Sigmoid colon (tissue), 7 donors: ENCODE measurements around the gene PPP1R7. TPM values are rescaled to one million over a fixed set of nuclear protein-coding genes. Genes with fewer than 3 reads are reported as not detected.

Experiments used
- DNase-seq: peaks from one replicate; pipeline ENCODE4 v3.0.0-alpha.2; 2019
- H3K27ac ChIP-seq, 4 donors: fragments of 200-600 bp; sonication (generic); one replicate each; pipeline ENCODE4 v1.5.1; 2016 to 2019; ENCODE audit warnings: mild to moderate bottlenecking in 1 of 4
- H3K27me3 ChIP-seq, 3 donors: fragments of 200-600 bp; sonication (generic); one replicate each; pipeline ENCODE4 v1.5.1; 2019; ENCODE audit warnings: mild to moderate bottlenecking in 1 of 3
- H3K36me3 ChIP-seq, 4 donors: fragments of 200-600 bp; sonication (generic); one replicate each; pipeline ENCODE4 v1.5.1; 2016 to 2019
- H3K4me1 ChIP-seq, 4 donors: fragments of 200-600 bp; sonication (generic); one replicate each; pipeline ENCODE4 v1.5.1; 2017 to 2019
- H3K4me3 ChIP-seq, 4 donors: fragments of 200-600 bp; sonication (generic); one replicate each; pipeline ENCODE4 v1.5.1; 2017 to 2019; ENCODE audit warnings: mild to moderate bottlenecking in 2 of 4, moderate library complexity in 1 of 4
- H3K9me3 ChIP-seq, 4 donors: fragments of 200-600 bp in 3 of 4; sonication (generic) in 3 of 4; one replicate each; pipeline versions ENCODE4 v1.5.1 to v1.6.1; 2013 to 2019
- CTCF ChIP-seq, 4 experiments: fragments of 450-650 bp in 3 of 4; fragments of 200-600 bp in 1 of 4; IDR thresholded peaks; one replicate each; pipeline ENCODE4 v1.5.1; 2016 to 2019; ENCODE audit warnings: antibody characterized with exemption in 4 of 4, mild to moderate bottlenecking in 3 of 4, moderate library complexity in 2 of 4
- EP300 ChIP-seq, 4 donors: sonication (generic); formaldehyde crosslinking; IDR thresholded peaks; one replicate each; pipeline ENCODE4 v1.6.1; 2017; ENCODE audit warnings: antibody characterized with exemption in 4 of 4
- POLR2A ChIP-seq, 2 donors: fragments of 450-650 bp; IDR thresholded peaks; one replicate each; pipeline ENCODE4 v1.6.1; 2016; ENCODE audit warnings: antibody characterized with exemption in 2 of 2, mild to moderate bottlenecking in 2 of 2, moderate library complexity in 2 of 2
- POLR2AphosphoS5 ChIP-seq, 4 donors: sonication (generic); formaldehyde crosslinking; IDR thresholded peaks; one replicate each; pipeline ENCODE4 v1.6.1; 2017; ENCODE audit warnings: antibody characterized with exemption in 4 of 4
- WGBS, 2 donors: extraction: QIAGEN DNeasy Blood & Tissue Kit; methylation state at CpG; one replicate each; pipeline ENCODE4 v1.1.7; 2013; 5-methylcytosine and 5-hydroxymethylcytosine counted together
- intact Hi-C: fragments of 100-400 bp; cut with DNase I; formaldehyde crosslinking; loops from one replicate; pipeline ENCODE4 v1.15.1; 2023
- polyA plus RNA-seq, 3 donors: library from polyadenylated mRNA; stranded (reverse); fragments of 200-250 nt; gene quantifications; one replicate each; pipeline ENCODE4 v1.2.3, GENCODE V29; 2013
- total RNA-seq, 4 donors: library from RNA; depleted of rRNA; stranded (reverse); fragments of >200 nt; gene quantifications; one replicate each; pipeline ENCODE4 v1.1.0, GENCODE V29; 2016
- donor health status: healthy with polysubstance abuse.
- donor health status: Bipolar disorder and iron deficiency.
- donor health status: healthy.

PPP1R7 gene
- total and polyA plus RNA-seq, 7 donors, result 41.3 to 89.7 (median 63.5) TPM

GRCh38 chr2:241116606-241117560 lies 33.4 kb upstream of the PPP1R7 start:
- intact Hi-C loops, result no loop called here
- H3K36me3 ChIP-seq, result no peaks in the 10 kb centered on the region
- no peak overlapping the region for H3K4me3 ChIP-seq
- WGBS, 2 donors, result 93 to 95% methylated on average over 32 of the region's 32 CpGs
- DNase-seq, result peak; percentile 43
- H3K27ac ChIP-seq, result no peak overlapping the region
- H3K27me3 ChIP-seq, result no peaks in the 10 kb centered on the region
- no peaks in the 10 kb centered on the region for H3K9me3 ChIP-seq
- TF ChIP-seq POLR2A (IDR thresholded peaks at IDR 0.05), result no peak
- no peak for TF ChIP-seq EP300 (IDR thresholded peaks at IDR 0.05)
- no peak for TF ChIP-seq POLR2AphosphoS5 (IDR thresholded peaks at IDR 0.05)
- TF ChIP-seq CTCF (IDR thresholded peaks at IDR 0.05), result no peak
- no peaks in the 10 kb centered on the region for H3K4me1 ChIP-seq

DNA sequence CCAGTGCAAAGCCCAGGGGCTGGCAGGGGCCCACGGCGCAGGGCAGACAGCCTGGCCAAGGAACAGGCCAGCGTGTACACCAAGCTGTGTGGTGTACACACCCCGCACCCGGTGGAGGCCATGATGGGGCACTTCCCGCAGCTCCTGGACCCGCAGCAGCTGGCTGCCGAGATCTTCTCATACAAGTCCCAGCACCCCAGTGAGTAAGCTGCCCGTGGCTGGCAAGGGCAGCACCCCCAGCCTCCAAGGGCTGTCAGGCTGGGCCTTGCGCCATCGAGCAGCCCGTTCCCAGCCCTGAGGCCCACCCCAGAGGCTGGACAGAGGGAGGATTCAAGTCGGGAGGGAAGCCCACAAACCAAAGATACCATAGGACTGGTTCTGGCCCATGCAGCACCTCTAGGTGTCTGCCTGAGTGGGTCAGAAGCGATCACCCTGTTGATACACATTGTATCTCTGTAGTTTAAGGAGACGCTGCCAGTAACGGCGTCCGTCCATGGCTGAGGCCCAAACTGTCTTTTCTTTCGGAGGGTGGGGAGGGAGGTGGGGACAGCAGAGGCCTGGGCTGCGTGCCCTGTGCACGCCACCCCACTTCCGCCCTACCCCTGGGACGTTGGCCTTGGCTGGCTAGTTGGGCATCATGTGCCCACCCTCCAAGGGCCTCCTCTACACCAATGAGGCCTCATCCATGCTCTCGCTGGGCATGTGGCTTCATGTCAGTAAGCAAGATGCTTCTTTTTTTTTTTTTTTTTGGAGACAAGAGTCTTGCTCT lies 31.3 kb upstream of the PPP1R7 start:
- peak; percentile 51 for DNase-seq
- H3K9me3 ChIP-seq, result no peaks in the 10 kb centered on the region
- 94 to 96% methylated on average over 24 of the region's 24 CpGs for WGBS, 2 donors
- H3K36me3 ChIP-seq, result no peaks in the 10 kb centered on the region
- intact Hi-C loops, result no loop called here
- H3K4me1 ChIP-seq, result no peaks in the 10 kb centered on the region
- no peaks in the 10 kb centered on the region for H3K27me3 ChIP-seq
- H3K4me3 ChIP-seq, result no peak overlapping the region
- TF ChIP-seq EP300 (IDR thresholded peaks at IDR 0.05) (no peak), CTCF (IDR thresholded peaks at IDR 0.05) (no peak), POLR2A (IDR thresholded peaks at IDR 0.05) (no peak), POLR2AphosphoS5 (IDR thresholded peaks at IDR 0.05) (no peak)
- no peak overlapping the region for H3K27ac ChIP-seq

GRCh38 chr2:241120440-241120839 lies 29.8 kb upstream of the PPP1R7 start:
- H3K27me3 ChIP-seq, result no peaks in the 10 kb centered on the region
- TF ChIP-seq EP300 (IDR thresholded peaks at IDR 0.05) (no peak), CTCF (IDR thresholded peaks at IDR 0.05) (no peak), POLR2A (IDR thresholded peaks at IDR 0.05) (no peak), POLR2AphosphoS5 (IDR thresholded peaks at IDR 0.05) (no peak)
- no peaks in the 10 kb centered on the region for H3K9me3 ChIP-seq
- no peaks in the 10 kb centered on the region for H3K4me1 ChIP-seq
- no peak overlapping the region for H3K27ac ChIP-seq
- H3K4me3 ChIP-seq, result no peak overlapping the region
- intact Hi-C loops, result no loop called here
- no peak for DNase-seq
- 96 to 97% methylated on average over 2 of the region's 2 CpGs for WGBS, 2 donors
- no peaks in the 10 kb centered on the region for H3K36me3 ChIP-seq

GRCh38 chr2:241121008-241121407 lies 29.3 kb upstream of the PPP1R7 start:
- TF ChIP-seq CTCF (IDR thresholded peaks at IDR 0.05) (no peak), POLR2A (IDR thresholded peaks at IDR 0.05) (no peak)
- H3K27me3 ChIP-seq, result no peaks in the 10 kb centered on the region
- no peaks in the 10 kb centered on the region for H3K36me3 ChIP-seq
- no peaks in the 10 kb centered on the region for H3K4me1 ChIP-seq
- 90 to 92% methylated on average over 5 of the region's 5 CpGs for WGBS, 2 donors
- H3K27ac ChIP-seq, result no peak overlapping the region
- no peak overlapping the region for H3K4me3 ChIP-seq
- peak; percentile 4 for DNase-seq
- intact Hi-C loops, result no loop called here
- H3K9me3 ChIP-seq, result no peaks in the 10 kb centered on the region
